HG03521 (cell line): ENCODE measurements around the gene TCERG1L.

Source experiments
- ATAC-seq: cut with Tn5 transposase; IDR thresholded peaks from one replicate; pipeline ENCODE4 v1.9.1; 2021; ENCODE audit warnings: mild to moderate bottlenecking, moderate library complexity; ENCODE audit not compliant: unreplicated experiment

Gene TCERG1L

DNA sequence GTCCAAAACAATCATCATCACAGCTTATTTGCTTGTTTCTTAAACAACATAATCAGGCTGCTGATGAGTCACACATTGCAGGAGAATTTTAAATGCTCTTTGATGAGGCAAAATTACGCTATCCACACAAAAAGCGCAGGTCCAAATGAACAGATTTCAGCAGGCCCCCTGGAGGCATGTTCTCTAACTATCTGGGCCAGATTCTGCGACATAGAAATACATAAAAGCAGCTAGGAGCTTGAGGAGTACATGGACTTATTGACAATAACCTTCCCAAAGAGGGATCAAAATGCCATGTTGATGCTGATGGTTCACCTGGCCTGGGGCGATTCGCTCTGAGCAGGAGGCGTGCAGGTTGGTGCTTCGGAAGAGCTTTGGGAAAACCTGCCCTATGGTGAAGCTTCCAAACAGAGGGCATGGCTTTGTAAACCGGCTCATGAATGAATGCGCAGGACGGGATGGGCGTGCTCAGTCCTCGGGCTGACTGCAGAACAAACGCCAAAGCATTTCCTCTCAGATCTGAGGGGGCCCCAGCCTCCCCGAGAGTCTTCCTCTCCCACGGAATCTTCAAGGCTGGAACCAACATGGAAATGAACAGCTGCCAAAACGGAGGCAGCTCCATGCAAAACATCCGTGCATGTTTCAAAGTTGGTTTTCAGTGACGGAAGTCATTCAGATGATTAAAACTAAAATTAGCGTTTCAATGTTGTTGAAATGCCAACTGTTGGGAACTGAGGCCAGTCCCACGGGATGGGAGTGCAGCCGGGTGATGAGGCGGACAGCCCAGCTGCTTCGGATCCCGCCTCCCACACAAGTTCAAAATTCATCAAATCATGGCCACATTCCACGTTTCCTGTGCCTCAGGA, 179.6 kb downstream of the TCERG1L start:
- no peak for ATAC-seq

- no peak for ATAC-seq
Observed at GRCh38 chr10:131130025-131130424, 181.5 kb downstream of the TCERG1L start.

DNA sequence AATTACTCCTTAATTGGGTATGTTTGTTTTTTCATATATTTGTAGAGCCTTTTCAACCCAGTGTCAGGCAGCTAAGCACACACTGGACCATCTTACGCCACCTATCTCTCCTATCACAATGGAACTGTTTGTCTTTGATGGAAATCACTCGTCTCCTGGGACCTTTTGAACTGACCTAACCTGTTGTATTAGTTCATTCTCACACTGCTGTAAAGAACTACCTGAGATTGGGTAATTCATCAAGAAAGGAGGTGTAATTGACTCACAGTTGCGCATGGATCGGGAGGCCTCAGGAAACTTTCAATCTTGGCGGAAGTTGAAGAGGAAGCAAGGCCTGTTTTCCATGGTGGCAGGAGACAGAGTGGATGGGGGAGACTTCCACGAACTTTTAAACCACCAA, 182.0 kb downstream of the TCERG1L start:
- ATAC-seq, result no peak

- ATAC-seq, result no peak
Observed at GRCh38 chr10:131128731-131129130, 182.8 kb downstream of the TCERG1L start.

- ATAC-seq, result no peak
Observed at GRCh38 chr10:131127610-131128009, 183.9 kb downstream of the TCERG1L start.

DNA sequence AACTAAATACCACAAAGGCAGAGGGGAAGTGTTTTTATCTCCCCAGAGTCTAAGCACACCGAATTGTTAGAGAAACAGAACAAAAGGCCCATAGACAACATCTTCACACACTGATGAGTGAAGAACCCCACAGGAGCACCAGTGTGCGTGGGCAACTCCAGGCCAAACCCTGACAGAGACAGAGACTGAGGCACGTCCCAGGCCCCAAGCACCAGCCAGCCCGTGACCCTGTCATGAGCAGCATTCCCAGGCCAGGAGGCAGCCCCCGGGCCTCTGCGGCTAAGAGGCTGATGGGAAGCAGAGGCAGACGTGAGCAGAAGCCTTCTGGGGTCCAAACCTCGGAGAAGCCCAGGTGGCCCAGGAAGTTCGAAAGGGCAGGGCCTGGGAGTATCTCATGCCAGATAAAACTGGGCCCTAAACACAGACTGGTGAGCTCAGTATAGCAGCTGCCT, 184.4 kb downstream of the TCERG1L start:
- no peak for ATAC-seq

DNA sequence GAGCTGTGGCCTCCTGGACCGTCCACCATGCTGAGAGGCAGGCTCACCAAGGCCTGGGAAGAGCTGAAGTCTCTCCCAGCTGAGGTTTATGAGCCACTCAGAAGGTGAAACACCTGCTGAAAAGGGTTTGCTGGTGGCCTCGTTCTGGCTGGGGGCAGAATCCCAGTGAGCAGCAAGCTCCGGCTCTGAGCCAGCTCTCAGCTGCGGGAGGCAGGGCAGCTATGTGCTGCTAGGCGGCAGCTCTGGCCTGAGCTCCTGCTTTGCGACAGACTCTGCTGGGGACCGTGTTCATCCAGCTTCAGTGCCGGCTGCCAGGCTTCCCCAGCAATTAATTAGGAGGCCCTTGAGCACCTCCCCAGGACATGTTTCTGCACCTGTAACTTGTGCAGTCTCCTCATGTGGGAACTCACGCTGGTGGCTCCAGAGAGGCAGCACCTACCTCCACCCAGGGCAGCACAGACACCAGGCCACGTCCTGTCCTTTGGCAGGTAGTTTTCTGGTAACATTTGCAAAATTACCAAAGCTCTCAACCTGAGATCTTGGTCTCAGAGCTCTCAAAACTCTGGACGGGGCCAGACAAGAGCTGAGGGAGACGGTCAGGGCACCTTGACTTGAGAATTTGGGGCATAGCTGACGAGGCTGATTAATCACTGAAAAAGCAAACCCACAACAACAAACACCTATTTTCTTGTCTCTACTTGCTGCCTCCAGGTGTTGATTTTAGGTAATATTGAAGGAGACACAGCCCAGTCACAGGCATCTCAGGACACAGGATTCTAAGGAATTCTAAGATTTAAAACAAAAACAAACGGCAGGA, 185.0 kb downstream of the TCERG1L start:
- ATAC-seq, result no peak

DNA sequence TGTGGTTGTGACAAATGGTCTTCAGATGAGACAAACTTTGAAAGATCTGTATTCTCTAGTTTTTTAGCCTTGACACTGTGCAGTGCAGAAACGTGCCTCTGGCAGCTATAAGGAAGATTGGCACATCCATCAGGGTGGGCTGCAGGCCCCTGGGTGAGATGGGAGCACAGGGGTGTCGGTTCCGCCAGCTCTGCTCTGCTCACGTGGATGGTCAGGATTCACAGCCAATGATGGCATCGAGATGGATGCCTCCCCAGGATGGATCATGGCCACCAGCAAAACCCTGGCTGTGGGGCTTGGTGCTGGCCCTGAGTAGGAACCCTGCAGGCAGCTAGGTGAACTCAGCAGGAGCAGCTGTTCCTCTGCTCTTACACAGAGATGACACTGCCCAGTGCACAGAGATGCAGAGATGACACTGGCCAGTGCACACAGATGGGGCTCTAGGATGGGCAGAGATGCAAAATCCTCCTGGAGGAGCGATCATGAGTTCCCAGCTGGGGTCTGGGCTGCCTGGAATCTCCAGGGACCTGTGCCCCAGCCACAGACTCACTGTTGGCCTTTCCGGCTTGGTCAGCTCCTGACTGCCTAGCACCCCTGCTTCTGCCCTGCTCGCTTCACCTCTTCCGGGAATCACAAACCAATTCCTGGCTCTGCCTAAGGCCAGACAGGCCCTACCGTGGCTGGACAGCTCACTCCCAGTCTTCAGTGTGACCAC, 185.9 kb downstream of the TCERG1L start:
- ATAC-seq, result no peak

GRCh38 chr10:131124945-131125344, 186.6 kb downstream of the TCERG1L start:
- no peak for ATAC-seq

DNA sequence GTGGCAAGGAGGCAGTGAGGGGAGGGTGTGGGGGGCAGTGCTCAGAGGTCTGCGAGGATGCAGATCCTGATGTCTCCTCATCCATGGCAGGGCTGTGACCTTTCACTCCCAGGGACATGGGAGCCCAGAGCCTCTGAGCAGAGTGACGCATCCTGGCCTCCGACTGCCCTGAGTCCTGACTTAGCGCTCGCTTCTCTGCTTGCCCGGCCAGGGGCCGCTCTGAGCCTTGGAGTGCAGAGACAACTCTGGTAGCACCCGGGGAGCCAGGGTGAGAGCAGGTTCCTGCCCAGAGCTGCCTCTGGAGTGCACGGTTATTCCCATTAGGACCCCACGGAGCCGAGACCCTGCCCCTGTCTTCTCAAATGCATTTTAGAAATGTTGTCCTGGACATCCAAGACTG, 188.0 kb downstream of the TCERG1L start:
- ATAC-seq, result no peak

DNA sequence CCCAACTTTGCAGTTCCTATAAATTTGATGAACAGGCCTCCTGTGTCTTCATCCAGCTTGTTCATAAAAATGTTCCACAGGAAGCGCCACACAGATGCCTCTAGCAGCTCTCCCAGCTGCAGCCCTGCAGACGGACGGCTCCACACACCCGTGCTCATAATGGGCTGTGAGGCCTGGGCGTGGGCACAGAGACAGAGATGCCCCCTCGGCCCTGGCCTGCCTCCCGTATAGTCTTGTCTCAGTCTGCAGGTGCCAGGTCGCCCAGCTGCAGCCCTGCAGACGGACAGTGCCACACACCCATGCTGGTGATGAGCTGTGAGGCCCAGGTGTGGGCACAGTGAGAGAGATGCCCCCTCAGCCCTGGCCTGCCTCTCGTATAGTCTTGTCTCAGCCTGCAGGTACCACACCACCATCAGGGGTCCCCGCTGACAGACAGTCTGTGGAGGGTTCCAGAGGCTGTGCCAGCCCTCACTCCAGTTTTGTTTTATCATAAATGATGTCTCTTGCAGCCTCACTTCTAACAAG, 189.9 kb downstream of the TCERG1L start:
- ATAC-seq, result no peak

DNA sequence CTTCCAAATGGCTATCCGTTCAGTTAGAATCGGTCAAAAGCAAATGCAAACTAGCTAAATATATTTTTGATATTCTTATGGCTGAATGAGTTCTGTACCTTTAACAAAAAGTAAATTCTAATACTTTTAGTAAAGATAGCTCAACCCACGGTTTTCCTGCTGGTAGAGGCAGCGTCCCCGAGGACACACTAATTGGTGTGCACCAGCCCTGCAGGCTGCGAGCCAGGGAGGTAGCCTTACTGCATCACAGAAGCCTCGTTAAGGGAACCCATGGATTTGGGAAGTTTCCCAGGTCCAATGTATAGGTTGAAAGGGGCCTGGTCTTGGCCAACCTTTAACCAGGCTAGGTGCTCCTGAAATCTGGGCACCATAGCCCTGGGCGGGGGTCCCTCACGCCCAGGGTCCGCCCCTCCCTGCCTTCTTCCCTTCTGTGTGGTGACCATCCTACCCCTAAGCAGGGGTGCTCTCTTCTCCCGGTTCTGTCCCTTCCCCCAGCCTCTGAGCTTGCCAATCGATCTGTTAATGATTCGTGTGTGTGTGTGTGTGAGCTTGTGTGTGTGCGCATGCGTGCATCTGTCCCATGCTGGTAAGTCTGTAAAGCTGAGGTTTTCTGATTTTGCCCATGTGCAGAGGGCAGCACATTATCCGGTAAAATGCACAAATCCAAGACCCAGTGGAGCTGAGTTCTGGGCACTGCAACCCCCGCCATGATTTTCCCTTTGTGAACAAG, 191.7 kb downstream of the TCERG1L start:
- ATAC-seq, result no peak

GRCh38 chr10:131117416-131118212, 193.9 kb downstream of the TCERG1L start:
- no peak for ATAC-seq

DNA sequence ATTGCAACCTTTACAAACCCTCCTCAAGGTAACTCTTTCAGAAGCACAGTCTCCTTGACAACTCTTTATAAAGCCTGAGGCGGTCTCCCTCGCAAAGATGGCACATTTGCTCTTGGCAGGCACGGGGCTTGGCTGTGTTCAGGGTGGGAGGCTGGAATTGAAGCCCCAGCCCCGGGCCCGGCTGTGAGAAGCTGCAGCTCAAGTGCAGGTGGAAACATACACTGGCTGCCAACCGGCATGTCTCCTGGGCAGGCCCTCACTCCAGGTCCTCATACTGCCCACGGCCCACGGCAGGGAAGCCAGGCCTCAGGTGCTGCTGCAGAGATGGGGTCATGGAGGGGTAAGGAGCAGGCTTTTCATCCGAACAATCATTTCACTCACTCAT, 194.5 kb downstream of the TCERG1L start:
- no peak for ATAC-seq

DNA sequence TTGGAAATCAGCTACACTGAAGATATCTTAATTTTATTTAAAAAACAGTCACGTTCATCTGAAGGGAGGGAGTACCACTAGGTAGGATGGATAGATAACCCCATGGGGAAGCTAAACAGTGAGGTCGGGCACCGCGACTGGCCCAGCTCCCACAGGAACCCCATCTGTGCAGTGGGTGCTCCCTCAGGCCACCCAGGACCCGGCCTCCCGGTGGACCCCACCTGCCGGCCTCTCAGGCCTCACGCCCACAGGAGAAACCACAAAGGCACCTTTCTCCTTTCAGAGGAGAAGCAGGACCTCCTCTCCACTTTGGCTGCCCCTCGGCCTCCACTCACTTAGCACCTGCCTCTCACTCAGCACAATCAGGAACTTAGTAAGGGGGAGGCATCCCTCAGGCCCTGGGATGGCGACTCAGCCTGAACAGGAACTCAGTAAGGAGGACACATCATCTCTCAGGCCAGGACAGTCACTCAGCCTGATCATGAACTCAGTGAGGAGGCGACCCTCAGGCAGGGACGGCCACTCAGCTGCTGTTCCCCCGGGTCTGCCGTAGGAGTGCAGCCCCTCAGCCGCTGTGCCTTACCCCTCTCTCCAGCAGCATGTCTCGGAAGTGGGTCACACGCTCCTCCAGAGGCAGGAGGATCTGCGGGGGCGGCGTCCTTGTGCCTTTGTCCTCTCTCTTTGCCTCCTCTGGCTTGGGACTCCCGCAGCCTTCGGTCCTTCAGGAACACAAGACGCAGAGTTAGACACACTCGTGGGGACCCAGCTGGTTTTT, 195.1 kb downstream of the TCERG1L start:
- no peak for ATAC-seq

- no peak for ATAC-seq
Observed at GRCh38 chr10:131115801-131116200, 195.7 kb downstream of the TCERG1L start.

DNA sequence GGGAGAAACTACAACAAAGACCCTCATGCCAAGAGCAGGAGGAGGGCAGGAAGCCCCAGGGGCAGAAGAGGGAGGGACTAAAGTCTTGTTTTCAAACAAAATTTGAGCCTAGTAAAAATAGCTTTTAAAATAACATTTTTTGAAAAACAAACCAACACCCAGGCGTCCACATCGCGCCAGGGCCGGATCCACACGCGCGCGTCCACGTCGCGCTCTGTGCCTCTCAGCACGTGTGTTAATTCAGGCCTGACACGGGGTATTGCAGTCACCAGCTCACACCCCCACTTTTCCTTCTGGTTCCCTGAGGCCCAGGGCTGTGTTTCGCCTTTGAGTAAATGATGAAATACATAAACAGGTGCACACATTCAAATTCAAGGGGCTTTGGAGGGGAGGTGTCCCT, 196.2 kb downstream of the TCERG1L start:
- no peak for ATAC-seq

GRCh38 chr10:131114846-131115245, 196.7 kb downstream of the TCERG1L start:
- ATAC-seq, result no peak
